Type B pancreatic cell (in vitro differentiated cells): ENCODE measurements around the gene FTCD. TPM values are rescaled to one million over a fixed set of nuclear protein-coding genes. Genes with fewer than 3 reads are reported as not detected.

Experiments
- DNase-seq: peaks from one replicate; pipeline ENCODE4 v3.0.0; 2021; ENCODE audit warnings: mixed read lengths; ENCODE audit not compliant: unreplicated experiment; ENCODE audit errors: extremely low spot score
- H3K27ac Mint-ChIP-seq: 2 replicates; pipeline ENCODE4 v1.8.0; 2021; ENCODE audit warnings: mild to moderate bottlenecking, mixed read lengths
- H3K27me3 Mint-ChIP-seq: 2 replicates; pipeline ENCODE4 v1.8.0; 2021; ENCODE audit warnings: mixed read lengths
- H3K36me3 Mint-ChIP-seq: 2 replicates; pipeline ENCODE4 v1.8.0; 2021; ENCODE audit warnings: mixed read lengths
- H3K4me1 Mint-ChIP-seq: one replicate; pipeline ENCODE4 v1.8.0; 2021; ENCODE audit warnings: mixed read lengths; ENCODE audit not compliant: unreplicated experiment
- H3K4me3 Mint-ChIP-seq: 2 replicates; pipeline ENCODE4 v1.8.0; 2021; ENCODE audit warnings: mild to moderate bottlenecking, mixed read lengths
- H3K9me3 Mint-ChIP-seq: 2 replicates; pipeline ENCODE4 v1.8.0; 2021; ENCODE audit warnings: mixed read lengths
- total RNA-seq: library from RNA; stranded (reverse); gene quantifications from 2 replicates; pipeline ENCODE4 v1.2.1, GENCODE V29; 2021; ENCODE audit warnings: low replicate concordance
- TF ChIP-seq, protein P1 (sequence below): fragments of 200-600 bp; sonication (generic); conservative IDR thresholded peaks from 2 replicates; pipeline ENCODE4 v1.5.0; 2021; ENCODE audit warnings: antibody characterized with exemption, mild to moderate bottlenecking

The FTCD gene
- total RNA-seq, 1 donor from 2014 or later: 26.9 TPM

DNA sequence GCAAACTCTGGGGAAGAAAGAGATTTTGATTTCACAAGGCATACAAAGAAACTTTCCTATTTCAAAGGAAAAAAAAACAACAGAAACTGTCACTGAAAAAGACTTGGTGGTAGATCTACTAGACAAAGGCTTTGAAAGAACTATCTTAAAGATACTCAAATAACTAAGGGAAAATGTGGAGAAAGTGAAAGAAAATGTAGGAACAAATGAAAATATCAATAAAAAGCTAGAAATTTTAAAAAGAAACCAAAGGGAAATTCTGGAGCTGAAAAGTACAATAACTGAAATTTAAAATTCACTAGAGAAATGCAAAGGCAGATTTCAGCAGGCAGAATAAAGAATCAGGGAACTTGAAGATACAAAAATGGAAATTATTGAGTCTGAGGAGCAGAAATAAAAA, 51.3 kb downstream of the FTCD start:
- Mint-ChIP-seq H3K4me3 (no peak overlapping the region), H3K27ac (no peak overlapping the region), H3K4me1 (no peaks in the 10 kb centered on the region), H3K27me3 (peaks cover 38% of the 10 kb centered on the region), H3K9me3 (peaks cover 19% of the 10 kb centered on the region), H3K36me3 (peaks cover 17% of the 10 kb centered on the region)
- DNase-seq: no peak
- TF ChIP-seq, protein P1, sequence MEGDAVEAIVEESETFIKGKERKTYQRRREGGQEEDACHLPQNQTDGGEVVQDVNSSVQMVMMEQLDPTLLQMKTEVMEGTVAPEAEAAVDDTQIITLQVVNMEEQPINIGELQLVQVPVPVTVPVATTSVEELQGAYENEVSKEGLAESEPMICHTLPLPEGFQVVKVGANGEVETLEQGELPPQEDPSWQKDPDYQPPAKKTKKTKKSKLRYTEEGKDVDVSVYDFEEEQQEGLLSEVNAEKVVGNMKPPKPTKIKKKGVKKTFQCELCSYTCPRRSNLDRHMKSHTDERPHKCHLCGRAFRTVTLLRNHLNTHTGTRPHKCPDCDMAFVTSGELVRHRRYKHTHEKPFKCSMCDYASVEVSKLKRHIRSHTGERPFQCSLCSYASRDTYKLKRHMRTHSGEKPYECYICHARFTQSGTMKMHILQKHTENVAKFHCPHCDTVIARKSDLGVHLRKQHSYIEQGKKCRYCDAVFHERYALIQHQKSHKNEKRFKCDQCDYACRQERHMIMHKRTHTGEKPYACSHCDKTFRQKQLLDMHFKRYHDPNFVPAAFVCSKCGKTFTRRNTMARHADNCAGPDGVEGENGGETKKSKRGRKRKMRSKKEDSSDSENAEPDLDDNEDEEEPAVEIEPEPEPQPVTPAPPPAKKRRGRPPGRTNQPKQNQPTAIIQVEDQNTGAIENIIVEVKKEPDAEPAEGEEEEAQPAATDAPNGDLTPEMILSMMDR: no peak

DNA sequence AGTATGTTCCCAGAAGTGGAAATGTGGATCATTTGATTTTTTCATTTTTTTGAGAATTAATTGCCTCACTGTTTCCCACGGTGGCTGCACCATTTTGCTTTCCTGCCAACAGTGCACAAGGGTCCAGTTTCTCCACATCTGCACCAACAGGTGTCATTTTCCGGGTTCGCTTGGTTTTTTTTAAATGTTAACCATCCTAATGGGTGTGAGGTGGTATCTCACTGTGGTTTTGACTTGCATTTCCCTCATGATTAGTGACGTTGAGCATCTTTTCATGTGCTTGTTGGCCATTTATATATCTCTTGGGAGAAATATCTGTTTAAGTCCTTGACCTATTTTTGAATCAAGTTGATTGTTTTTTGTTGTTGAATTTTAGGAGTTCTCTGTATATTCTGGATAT, 54.5 kb downstream of the FTCD start:
- no peak overlapping the region for H3K27ac Mint-ChIP-seq
- peaks cover 12% of the 10 kb centered on the region for H3K9me3 Mint-ChIP-seq
- H3K4me3 Mint-ChIP-seq: no peak overlapping the region
- no peak for DNase-seq
- TF ChIP-seq, protein P1: no peak
- peaks cover 13% of the 10 kb centered on the region for H3K36me3 Mint-ChIP-seq
- H3K27me3 Mint-ChIP-seq: peaks cover 45% of the 10 kb centered on the region
- H3K4me1 Mint-ChIP-seq: no peaks in the 10 kb centered on the region

DNA sequence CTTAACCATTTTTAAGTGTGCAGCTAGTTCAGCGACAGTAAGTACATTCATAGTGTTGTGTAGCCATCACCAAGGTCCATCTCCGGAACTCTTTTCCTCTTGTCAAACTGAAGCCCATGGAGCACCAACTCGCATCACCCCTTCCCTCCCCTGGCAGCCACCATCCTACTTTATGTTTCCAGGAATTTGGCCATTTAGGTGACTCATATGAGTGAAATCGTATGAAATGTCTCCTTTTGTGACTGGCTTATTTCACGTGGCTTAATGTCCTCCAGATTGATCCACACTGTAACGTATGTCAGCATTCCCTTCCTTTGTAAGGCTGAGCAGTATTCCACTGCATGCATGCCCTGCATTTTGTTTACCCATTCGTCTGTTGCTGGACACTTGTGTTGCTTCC, 55.0 kb downstream of the FTCD start:
- Mint-ChIP-seq H3K4me3 (peak overlapping the region; percentile 51), H3K27ac (no peak overlapping the region), H3K36me3 (peaks cover 13% of the 10 kb centered on the region), H3K4me1 (no peaks in the 10 kb centered on the region), H3K9me3 (peaks cover 12% of the 10 kb centered on the region), H3K27me3 (peaks cover 47% of the 10 kb centered on the region)
- TF ChIP-seq, protein P1: no peak
- DNase-seq: no peak

DNA sequence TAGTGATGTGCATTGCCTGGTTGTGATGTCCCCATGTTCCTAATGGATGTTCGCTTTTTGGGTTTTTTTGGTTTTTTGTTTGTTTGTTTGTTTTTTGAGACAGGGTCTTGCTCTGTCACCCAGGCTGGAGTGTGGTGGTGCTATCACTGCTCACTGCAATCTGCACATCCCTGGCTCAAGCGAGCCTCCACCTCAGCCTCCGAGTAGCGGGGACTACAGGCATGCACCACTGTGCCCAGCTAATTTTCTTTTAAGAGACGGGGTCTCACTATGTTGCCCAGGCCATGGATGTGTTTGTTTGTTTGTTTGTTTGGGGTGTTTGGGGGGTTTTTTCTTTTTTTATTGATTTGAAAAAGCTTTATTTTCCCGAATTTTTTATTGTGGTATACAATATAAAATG, 55.4 kb downstream of the FTCD start:
- peak overlapping the region; percentile 31 for H3K4me3 Mint-ChIP-seq
- H3K36me3 Mint-ChIP-seq: peaks cover 13% of the 10 kb centered on the region
- H3K9me3 Mint-ChIP-seq: peaks cover 12% of the 10 kb centered on the region
- DNase-seq: no peak
- no peaks in the 10 kb centered on the region for H3K4me1 Mint-ChIP-seq
- TF ChIP-seq, protein P1: no peak
- no peak overlapping the region for H3K27ac Mint-ChIP-seq
- peaks cover 48% of the 10 kb centered on the region for H3K27me3 Mint-ChIP-seq

DNA sequence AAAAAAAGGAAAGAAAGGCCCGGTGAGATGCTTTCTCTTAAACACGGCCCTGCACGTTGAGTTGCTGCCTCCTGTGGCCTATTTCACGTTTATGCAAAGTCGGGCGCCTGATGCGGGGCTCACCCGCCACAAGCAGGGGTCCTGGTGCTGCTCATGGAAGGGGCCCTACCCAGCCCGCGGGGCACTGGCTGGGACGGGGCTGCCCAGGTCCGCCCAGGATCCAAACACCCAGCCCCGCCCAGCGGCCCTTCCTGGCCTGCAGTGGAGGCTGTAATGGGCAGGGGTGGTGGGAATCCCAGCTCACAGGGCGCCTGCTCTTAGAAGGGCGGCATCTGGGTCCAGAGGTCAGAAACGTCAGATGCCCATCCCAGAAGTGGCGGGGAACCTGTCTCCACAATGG, 55.9 kb downstream of the FTCD start:
- Mint-ChIP-seq H3K27me3 (peaks cover 48% of the 10 kb centered on the region), H3K9me3 (peaks cover 11% of the 10 kb centered on the region), H3K4me1 (no peaks in the 10 kb centered on the region), H3K36me3 (peaks cover 13% of the 10 kb centered on the region), H3K27ac (no peak overlapping the region), H3K4me3 (peak overlapping the region; percentile 80)
- TF ChIP-seq, protein P1: no peak
- DNase-seq: no peak
